SK-N-DZ (cell line): ENCODE results near the gene SNX24.
"Not testable (repeated sequence)": the region's sequence is repeated elsewhere in the genome, so short reads cannot be mapped to it uniquely, and the experiment has no call there.

Experiments used
- DNase-seq: peaks from one replicate; pipeline ENCODE4 v3.0.0-alpha.2; 2015; ENCODE audit warnings: low spot score

SNX24 gene

DNA sequence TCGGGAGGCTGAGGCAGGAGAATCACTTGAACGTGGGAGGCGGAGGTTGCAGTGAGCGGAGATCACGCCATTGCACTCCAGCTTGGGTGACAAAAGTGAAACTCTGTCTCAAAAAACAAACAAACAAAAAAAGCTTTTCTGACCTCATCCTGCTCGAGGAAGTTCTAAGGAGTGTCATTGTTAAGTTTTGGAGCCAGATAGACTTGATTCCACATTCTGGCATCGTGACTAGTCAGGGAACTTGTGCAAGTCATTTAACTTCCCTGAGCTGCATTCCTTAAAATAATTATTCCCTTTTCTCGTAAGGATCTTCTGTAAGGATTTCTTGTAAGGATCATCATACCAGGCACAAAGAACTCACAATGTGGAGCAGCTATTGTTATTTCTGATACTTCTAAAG is 26.2 kb downstream of the SNX24 start:
- DNase-seq = no peak

DNA sequence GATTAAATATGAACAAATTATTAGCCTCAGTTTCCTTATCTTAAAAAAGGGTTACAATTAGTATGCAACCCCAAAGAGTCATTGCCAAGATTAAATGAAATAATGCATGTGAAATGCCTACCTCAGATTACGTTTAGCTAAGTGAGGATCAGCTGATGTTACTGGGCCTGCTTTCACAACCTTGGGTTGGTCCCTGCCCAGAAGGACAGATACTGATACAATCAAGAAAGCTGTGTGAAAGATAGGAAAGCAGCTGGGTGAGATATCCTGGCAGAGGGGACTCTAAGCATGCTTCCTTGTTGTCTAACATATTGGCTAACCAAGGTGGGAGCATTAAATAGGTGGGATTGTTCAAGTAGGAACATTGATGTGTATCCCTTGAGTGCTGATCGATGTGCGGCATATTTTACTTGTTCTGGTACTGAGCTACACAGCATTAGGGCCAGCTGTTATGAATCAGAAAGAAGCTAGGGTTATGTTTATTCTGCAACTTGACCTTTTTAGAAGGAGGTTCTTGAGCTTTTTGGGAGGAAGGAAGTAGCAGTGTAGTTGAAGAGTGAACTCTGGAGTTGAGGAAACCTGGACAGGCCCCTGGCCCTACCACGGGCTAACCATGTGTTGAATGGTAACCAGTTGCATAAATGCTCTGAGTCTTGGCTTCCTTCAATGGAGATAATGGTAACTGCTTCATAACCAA is 28.9 kb downstream of the SNX24 start:
- no peak for DNase-seq

DNA sequence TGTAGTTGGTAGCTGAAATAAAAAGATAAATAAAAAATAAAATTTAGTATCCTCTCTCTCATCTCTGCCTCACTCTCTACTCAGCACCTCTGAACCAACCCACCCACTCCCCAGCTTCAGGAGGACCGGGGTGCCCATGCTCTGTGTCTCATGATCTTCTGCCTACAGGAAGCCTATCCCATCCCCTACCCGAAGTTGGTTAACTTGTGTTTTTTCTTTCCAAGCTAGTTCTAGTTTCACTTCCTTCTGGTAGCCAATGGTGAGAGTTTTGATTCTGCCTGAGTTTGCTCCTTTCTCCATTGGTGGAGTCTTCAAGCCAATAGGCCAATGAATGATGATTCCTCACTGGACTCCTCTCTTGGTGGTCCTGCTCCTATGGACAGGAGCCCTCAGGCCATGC is 32.1 kb downstream of the SNX24 start:
- no peak for DNase-seq

DNA sequence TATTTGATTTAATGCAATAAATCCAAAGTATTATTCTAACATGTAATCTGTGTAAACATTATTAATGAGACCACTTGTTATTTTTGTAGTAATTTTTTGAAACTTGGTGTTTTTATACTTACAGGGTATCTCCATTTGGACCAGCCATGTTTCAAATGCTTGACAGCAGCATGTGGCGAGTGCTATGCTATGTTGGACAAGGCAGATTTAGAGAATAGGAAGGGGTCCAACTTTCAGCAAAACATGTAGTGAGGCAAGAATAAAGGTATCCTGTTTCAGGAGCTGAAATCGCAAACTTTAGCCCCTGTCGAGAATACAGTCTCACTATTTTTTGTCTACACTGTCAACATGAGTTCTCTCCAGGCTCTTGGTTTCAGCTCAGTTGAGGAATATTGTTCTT is 33.7 kb downstream of the SNX24 start:
- DNase-seq = no peak

DNA sequence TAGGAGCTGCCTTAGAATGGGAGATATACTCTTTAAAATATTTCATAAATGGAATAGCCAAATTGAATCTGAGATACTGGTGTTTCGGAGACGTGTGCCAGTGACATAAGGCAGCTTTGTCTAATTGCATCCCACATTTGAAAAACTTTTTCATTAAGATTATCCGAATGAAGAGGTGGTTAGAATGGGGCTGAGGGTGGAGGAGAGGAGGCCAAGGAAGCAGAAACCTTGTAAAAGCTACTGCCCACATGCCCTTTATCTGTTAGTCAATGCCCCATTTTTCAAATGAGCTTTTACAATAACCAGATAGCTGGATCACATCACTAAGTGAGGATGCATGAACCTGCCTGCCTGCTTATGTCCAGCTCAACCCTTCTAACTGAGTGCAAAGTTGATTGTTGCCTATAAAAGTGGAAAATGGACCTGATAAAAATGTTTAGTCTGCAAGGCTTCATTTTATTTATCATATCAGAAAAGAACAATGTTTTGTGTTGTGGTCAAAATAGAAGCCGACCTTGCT is 34.8 kb downstream of the SNX24 start:
- DNase-seq = peak; percentile 31

DNA sequence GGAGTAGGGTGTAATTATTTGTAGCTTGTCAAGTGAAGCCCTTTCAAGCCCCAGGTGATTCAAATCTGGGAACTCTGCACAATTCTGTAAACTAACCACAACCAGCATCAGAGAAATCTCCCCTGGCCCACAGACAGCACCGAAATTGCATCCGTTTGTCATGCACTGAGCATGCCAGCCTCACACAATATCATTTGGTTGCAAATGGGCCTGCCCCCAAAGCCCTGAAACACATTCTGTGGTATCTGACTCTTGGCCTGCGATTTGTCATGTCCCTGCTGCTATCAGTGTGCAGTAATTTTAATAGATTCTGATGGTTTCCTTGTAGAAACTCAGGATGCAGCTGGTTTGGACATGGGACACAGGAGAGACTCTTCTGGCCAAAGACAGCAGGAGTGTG is 35.3 kb downstream of the SNX24 start:
- peak; percentile 43 for DNase-seq

DNA sequence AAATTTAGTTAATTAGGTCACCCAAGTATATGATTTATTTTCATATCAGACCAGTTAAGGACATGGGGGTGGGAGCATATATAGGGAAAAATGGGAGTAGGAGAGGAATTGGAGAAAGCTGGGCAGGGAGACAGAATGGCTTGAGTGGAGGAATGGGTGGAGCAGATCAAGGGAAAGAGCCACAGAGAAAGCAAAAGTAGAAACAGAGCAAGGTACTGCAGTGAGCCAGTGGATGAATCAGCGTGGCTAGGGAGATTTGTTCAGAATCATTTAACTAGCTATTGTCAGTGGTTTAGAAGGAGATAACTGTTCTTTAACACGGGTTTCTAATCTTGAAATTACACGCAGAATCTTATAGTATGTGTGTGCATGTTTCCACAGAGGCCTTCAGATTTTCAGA is 37.4 kb downstream of the SNX24 start:
- DNase-seq = no peak

DNA sequence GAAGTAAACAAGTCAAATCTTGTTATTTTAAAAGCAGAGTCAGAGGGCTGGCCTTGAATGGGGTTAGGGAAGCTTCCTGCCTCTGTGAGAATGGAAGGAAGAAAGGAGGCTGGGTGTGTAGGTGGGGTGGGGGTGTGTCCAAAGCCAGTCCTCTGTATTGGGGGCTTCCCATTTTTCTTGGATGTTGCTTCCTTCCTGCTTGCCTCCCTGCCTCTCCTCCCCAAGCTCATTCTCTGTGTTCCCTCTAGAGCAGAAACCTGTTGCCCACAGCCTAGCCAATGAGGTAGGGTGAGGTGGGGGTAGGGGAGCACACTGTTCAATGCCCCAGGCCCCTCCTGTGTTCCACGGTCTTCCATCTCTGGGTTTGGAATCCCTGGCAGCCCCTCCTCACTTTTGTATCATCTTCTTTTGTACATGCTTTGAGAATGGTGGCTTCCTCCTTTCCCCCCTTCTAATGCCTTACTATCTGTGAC is 39.7 kb downstream of the SNX24 start:
- no peak for DNase-seq

DNA sequence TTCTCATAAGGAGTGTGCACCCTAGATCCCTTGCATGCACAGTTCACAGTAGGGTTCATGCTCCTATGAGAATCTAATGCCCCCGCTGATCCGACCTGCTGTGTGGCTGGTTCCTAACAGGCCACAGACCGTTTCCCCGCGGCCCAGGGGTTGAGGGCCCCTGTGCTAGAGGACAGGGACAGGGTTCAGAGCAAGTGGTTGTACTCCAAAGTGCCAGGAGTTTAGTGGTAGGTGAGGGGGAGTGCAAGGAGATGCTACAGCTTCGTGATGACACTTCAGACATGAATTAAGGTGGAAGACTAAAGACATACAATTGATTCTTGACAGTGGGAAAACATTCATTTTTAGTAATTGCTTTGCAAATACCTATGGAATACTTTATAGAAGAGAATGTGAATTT is 40.5 kb downstream of the SNX24 start:
- DNase-seq = no peak

DNA sequence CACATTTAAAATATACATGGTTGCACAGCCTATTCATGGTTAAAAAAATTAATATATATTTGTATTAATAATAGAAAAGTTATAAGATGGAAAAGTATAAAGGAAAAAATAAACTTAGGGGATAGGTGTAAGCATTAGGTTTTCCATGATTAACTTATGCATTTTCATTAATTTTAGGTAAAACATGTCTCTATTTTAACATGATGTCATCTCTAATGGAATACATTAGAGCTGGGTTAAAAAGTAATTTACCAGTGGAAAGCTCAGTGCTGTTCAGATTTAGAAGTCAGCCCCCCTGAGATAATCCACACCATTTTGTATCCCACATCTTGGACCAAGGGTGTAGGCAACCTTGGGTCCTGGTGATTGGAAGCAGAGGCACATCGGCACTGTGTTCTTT is 49.7 kb downstream of the SNX24 start:
- DNase-seq = no peak

DNA sequence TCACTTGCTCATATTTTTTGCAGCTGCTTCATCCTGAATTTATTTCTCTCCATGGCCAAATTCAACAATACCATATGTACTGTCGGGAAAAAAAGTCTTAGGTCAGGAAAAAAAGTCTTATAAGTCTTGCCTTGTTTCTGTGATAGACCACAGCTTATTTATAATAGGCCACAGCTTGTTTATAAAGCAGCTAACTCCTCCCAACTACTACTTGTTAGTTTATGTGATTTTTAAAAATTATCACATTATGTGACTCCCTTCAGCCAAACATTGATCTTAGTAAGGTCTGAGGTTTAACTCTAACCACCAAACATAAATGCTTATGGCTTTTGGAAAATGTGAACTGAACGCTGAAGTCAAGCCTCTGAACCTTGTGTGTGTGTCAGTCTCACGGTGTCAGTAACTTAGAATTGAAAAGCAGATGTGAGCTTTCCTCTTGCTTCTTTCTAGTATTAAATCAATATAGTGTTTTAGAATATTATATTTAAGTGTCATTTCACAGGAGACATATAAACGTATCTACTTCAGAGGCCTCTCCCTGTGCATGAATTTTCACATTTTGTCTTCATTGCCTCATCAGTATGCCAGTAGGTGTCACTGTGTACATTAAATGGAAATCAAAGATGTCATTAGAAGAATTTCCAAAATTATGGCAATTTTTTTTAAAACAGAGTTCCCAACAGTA is 51.3 kb downstream of the SNX24 start:
- DNase-seq = peak; percentile 8

DNA sequence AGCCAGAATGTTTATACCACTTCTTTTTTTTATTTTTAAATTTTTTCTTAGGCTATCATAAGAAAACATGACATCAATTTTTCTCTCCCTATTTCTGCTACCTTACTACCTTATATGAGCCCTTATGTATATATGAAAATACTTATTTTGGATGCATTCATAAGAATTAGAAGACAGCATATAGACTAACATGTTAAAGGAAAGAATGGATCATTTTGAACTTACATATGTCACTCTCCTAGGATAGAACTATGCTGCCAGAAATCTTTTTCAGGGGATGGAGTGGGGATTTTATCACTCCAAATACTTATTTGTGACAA is 51.8 kb downstream of the SNX24 start:
- no peak for DNase-seq

DNA sequence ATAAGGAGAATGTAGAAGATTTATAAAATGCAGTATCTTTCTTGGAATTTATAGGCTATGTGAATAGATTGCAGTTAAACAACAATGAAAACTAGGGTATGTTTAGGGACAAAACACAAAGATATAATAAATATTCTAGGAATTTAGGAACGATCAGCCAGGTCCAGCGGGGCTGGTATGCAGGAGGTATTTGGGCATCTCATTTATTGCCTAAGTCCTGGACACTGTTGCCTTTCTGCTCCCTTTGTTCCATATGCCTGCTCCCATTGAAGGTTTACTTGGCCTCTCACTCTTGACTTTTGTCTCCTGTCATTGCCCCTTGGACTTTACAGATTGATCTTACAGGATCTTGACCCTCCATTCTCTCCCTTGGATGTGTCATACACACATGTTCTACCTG is 55.9 kb downstream of the SNX24 start:
- no peak for DNase-seq

DNA sequence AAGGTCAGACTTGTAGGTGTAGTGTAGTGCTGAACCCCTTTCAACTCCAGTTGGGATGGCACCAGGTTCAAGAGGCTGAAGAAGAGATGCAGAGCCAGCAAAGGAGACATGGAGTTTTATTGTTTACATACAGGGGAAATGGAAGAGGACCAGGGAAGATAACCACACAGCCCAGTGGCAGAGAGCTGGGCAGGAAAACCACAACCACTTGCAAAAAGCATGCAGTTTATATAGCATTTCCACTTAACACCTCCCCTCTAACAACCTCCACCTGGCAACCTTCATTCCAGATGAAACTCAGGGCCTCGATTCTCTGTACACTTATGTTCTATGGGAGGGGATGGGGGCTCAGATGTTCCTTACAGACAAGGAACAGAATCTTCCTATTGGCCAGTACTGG is 56.9 kb downstream of the SNX24 start:
- no peak for DNase-seq

DNA sequence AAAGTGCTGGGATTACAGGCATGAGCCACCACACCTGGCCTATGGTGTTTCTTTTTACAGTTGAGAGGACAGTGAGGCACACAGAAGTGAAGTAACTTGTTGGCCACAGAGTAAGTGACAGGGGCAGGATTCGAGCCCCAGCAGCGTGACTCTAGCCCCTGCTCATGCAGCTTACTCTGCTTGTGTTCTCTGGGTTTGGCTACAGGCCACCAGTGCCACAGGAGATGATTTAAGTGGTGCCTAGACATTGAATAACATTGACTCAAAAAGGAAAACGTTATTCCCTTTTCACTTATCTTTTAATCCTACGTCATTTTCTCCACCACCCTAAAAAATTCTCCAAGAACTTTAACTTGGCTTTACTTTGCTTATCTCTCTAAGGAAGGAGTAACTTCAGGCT is 61.4 kb downstream of the SNX24 start:
- no peak for DNase-seq

DNA sequence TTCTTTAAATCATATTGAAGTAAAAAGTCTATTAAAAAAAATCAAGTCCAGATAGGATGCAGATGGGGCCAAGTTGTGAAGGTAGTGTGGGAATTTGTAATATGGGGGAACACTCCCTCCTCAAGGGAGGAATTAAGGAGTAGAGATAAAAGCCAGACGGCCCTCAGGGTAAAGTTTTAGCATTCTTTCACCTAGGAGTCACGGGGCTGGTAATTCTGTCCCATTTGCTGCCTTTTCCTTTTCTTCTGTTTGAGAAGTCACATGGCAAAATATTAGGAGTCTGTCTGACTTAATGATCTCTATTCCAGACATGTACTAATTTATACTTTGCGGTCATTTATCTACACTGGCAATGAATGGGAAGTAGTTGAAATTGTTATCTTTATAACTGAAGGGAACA is 61.9 kb downstream of the SNX24 start:
- DNase-seq = no peak

DNA sequence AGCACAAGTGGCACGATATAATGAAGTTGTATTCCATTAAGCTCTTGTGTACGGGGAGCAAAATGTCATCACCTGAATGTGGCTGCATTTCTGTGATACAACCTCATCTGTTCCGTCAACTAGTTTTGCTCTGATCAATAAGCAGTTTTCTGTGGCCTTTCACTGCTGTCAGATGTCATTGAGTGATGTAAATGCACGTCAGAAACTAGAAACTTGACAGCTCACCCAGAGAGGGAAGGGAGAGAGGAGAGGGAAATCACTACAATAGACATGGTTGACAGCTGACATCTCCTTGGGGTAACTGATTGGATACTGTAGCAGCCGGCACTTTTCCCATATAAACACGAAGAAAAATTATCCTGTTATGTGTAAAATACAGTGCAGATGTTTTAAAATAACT is 62.7 kb downstream of the SNX24 start:
- DNase-seq = no peak

DNA sequence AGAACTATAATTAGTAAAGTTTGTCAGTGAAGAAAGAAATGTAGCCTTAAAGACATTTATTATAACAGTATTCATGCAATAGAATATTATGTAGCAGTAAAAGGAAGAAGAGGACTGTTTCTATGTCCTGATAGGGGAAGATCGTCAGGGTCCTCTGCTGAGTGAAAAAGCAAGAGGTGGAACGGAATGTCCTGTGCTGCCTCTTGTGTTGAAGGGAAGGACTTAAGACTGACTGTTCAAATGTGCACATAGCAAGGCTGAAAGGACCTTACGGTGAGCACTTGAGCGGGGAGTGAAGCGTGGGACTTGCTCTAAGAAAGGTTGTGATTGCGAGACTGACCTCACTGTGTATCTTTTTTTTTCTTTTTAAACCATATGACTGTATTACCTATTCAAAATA is 63.2 kb downstream of the SNX24 start:
- no peak for DNase-seq

DNA sequence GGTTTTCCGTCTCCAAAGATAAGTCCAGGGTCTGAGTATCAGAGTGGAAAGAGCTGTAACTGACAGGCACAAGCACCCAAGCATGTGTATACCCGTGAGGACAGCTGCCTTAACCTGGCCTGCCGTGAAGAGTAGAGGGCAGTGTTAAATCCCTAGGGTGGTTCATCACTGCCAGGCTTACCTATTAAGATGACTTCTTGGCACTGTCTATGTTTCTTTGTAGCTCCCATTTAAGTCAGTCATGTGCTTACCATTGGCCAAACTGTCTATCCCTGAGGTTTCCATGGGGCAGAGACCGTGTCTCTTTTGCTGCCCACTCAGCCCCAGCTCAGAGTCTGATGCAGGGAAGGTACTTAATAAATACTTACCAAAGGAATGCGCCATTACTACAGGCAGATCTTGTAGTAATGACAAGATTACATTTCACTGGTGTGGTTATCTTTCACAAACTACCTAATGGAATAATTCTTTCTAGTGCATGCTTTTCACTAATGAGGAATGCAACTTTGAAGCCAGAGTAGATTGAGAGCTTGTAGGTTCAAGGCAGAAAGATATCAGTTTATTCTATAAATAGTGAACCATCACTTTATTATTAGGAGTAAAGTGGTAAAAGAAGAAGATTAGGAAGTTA is 64.2 kb downstream of the SNX24 start:
- DNase-seq = no peak

DNA sequence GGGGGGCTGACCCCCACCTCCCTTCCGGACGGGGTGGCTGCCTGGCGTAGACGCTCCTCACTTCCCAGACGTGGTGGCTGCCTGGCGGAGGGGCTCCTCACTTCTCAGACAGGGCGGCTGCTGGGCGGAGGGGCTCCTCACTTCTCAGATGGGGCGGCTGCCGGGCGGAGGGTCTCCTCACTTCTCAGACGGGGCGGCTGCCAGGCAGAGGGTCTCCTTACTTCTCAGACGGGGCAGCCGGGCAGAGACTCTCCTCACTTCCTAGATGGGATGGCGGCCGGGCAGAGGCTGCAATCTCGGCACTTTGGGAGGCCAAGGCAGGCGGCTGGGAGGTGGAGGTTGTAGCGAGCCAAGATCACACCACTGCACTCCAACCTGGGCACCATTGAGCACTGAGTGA is 68.0 kb downstream of the SNX24 start:
- not testable (repeated sequence) for DNase-seq

DNA sequence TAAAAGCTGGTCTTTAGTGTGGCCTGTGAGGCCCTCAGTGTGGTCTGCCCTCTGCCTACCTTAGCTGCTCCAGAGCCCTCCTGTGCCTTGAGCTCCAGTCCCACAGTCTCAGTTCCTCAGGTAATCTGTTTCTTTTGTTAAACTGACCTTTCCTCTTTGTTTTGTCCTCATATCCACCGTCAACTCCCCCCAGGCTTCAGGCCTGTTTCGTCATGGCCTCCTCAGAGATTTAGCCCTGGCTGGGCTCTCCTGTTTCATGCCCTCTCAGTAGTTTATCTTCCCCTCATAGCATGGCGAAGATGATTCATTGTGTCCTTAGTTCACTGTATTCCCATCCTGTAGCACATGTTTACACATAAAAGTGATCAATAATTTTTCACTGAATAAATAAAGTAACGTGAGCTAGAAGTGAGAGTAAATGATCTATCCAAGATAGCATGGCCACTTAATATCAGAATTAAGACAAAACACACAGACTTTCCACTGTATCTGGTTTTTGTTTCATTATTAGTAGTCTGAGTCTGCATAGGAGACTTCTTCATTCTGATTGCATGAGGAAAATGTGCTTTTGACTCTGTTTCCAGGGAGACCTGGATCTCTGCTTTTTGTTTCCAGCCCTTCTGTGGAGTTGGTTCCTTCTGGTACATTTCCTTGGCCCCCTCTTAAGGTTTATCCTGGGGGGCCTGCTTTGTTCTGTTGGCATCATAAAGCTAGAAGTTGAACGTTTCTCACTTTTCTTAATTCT is 70.5 kb downstream of the SNX24 start:
- DNase-seq = no peak

DNA sequence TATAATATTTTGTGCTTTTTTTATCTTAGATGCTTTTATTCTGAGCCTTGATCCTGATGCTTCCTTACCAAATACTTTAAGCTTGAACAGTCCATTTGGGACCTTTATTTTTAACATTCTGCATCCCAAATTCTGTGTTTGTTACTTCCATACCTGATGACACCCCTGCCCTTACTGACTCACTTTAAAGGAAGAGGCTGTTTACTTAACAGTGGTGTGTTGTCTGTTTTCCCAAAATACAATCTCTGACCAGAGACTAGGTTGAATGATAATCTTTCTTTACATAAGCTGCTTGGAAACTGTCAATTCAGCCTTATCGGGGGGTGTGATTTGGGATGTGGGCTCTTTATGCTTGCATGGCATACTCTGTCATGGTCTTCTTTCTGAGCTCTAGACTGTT is 71.1 kb downstream of the SNX24 start:
- DNase-seq = no peak
